K562 (cell line): ENCODE measurements around the gene ZNF644. TPM values are rescaled to one million over a fixed set of nuclear protein-coding genes. Genes with fewer than 3 reads are reported as not detected.

ENCODE experiments used
- BRCA1 ChIP-seq, 2 experiments: fragments of 450-650 bp in 1 of 2; sonication (generic) in 1 of 2; formaldehyde crosslinking in 1 of 2; IDR thresholded peaks; 2 replicates each; pipeline versions ENCODE4 v1.5.0 to v1.6.1; 2017 to 2020; ENCODE audit warnings: mild to moderate bottlenecking in 1 of 2, missing genetic modification reagents in 1 of 2
- CBX5 ChIP-seq: IDR thresholded peaks from 2 replicates; pipeline ENCODE4 v1.6.1; 2014; ENCODE audit warnings: low read depth, borderline replicate concordance
- CREB5 ChIP-seq: fragments of 250-450 bp; sonication (Bioruptor Pico); IDR thresholded peaks from 2 replicates; pipeline ENCODE4 v1.5.0; 2020; ENCODE audit warnings: mild to moderate bottlenecking
- KLF6 ChIP-seq: fragments of 250-450 bp; sonication (Bioruptor Pico); IDR thresholded peaks from 2 replicates; pipeline ENCODE4 v1.4.0; 2020; ENCODE audit warnings: mild to moderate bottlenecking, moderate library complexity, borderline replicate concordance
- MAZ ChIP-seq, 2 experiments: fragments of 450-650 bp in 1 of 2; sonication (generic) in 1 of 2; formaldehyde crosslinking; IDR thresholded peaks in 1 of 2; conservative IDR thresholded peaks in 1 of 2; 2 replicates each; pipeline versions ENCODE4 v1.4.0 to v1.5.0; 2020; ENCODE audit warnings: mild to moderate bottlenecking in 1 of 2, missing genetic modification reagents in 1 of 2
- MEF2A ChIP-seq: IDR thresholded peaks from 2 replicates; pipeline ENCODE4 v1.6.1; 2011; ENCODE audit warnings: low read depth, mild to moderate bottlenecking, low read length, moderate library complexity; ENCODE audit not compliant: control insufficient read depth
- NBN ChIP-seq: fragments of 450-650 bp; IDR thresholded peaks from 2 replicates; pipeline ENCODE4 v1.6.1; 2016; ENCODE audit warnings: low read depth, mild to moderate bottlenecking
- POU5F1 ChIP-seq: fragments of 150-350 bp; IDR thresholded peaks from 2 replicates; pipeline ENCODE4 v1.6.1; 2014; ENCODE audit warnings: borderline replicate concordance, low read length, low read depth, mild to moderate bottlenecking; ENCODE audit not compliant: partially characterized antibody
- RBM17 ChIP-seq: fragments of 200-400 bp; formaldehyde crosslinking; IDR thresholded peaks from 2 replicates; pipeline ENCODE4 v1.6.1; 2017; ENCODE audit warnings: low read depth, mild to moderate bottlenecking, low read length, borderline replicate concordance
- RBM39 ChIP-seq: fragments of 200-400 bp; formaldehyde crosslinking; optimal IDR thresholded peaks from 2 replicates; pipeline ENCODE3; 2018; ENCODE audit warnings: low read depth, low read length
- STAT5B ChIP-seq: fragments of 250-450 bp; sonication (Bioruptor Pico); IDR thresholded peaks from 2 replicates; pipeline ENCODE4 v1.8.0; 2021; ENCODE audit warnings: mild to moderate bottlenecking, inconsistent platforms
- TCF7L2 ChIP-seq: fragments of 150-350 bp; IDR thresholded peaks from 2 replicates; pipeline ENCODE4 v1.6.1; 2016; ENCODE audit warnings: low read depth, mild to moderate bottlenecking, low read length, moderate library complexity
- ZNF311 ChIP-seq: fragments of 250-450 bp; sonication (Bioruptor Pico); IDR thresholded peaks from 2 replicates; pipeline ENCODE4 v1.4.0; 2020; ENCODE audit warnings: mild to moderate bottlenecking, moderate library complexity
- polyA plus RNA-seq, 8 experiments: library from polyadenylated mRNA; depleted of rRNA in 4 of 8; stranded (reverse) in 5 of 8; unstranded in 3 of 8; fragments of >200 nt; fragmentation: Nextera tagmentation in 2 of 8; fragmentation: Illumina TruSeq in 1 of 8; extraction: Ambion mirVana in 2 of 8; extraction: Trizol in 1 of 8; gene quantifications; 2 replicates each; pipeline versions ENCODE4 v1.2.1 to v1.2.3, GENCODE V29; 2011 to 2014; ENCODE audit warnings: inconsistent platforms in 1 of 8, missing spikeins in 1 of 8
- total RNA-seq, 7 experiments: library from RNA; depleted of rRNA in 6 of 7; stranded (reverse); fragments of >200 nt in 6 of 7; fragmentation: Illumina TruSeq in 2 of 7; extraction: Trizol in 2 of 7; gene quantifications; 2 replicates each; pipeline versions ENCODE4 v1.2.1 to v1.2.3, GENCODE V29; 2011 to 2021; ENCODE audit warnings: low replicate concordance in 1 of 7
- TF ChIP-seq, protein P1 (sequence below): fragments of 450-650 bp; IDR thresholded peaks from 2 replicates; pipeline ENCODE4 v1.6.1; 2016; ENCODE audit warnings: low read depth
- TF ChIP-seq, protein P2 (sequence below): fragments of 250-450 bp; sonication (Bioruptor Pico); IDR thresholded peaks from 2 replicates; pipeline ENCODE4 v1.6.1; 2021; ENCODE audit warnings: mild to moderate bottlenecking

Gene ZNF644
- total and polyA plus RNA-seq, 9 of the 15 experiments (the other 6 are each of a cell fraction or from before 2014, with no cell fraction given): 25.3 to 71.4 (median 39.6) TPM

DNA sequence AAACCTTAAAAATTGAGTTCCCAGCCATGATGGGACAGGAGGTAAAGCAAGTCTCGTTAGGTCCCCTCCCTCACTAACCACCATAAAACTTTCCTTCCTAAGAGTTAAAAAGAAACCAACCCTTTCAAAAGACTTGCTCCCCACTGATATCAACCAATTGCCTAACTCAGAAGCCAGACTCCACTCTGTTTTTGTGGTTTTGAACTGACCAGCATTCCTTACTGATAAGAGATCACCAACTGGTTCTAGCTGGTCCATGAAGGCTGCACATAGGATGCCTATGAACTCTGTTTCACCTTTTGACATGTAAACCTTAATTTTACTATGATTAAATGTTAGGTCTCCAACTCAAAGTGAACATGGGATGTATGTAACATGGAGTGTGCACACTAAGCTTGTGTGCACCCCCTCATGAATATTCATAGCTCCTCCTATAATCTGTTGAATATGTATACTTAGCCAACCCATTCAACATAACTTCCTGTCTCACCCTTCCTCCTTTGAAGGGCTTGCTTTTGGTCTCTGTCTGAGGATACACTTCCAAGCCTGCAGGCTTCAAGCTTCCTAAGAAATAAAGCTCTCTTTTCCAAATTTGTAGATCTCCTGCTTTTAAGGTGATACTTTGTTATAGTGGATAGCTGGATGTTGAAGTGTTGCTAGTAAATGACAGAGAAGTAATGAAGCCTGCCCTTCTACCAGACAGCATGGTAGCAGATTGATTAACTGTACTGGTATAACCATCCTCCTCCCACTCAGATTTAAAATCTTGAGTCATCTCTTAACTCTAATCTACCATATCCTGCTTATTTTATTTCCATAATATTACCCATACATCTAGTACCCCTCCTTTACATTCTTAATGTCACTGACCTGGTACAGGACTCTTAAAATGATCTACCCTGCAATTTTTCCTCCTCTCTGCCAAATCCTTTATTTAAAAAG lies 95.6 kb downstream of the ZNF644 start (continued):
- TF ChIP-seq, protein P1, sequence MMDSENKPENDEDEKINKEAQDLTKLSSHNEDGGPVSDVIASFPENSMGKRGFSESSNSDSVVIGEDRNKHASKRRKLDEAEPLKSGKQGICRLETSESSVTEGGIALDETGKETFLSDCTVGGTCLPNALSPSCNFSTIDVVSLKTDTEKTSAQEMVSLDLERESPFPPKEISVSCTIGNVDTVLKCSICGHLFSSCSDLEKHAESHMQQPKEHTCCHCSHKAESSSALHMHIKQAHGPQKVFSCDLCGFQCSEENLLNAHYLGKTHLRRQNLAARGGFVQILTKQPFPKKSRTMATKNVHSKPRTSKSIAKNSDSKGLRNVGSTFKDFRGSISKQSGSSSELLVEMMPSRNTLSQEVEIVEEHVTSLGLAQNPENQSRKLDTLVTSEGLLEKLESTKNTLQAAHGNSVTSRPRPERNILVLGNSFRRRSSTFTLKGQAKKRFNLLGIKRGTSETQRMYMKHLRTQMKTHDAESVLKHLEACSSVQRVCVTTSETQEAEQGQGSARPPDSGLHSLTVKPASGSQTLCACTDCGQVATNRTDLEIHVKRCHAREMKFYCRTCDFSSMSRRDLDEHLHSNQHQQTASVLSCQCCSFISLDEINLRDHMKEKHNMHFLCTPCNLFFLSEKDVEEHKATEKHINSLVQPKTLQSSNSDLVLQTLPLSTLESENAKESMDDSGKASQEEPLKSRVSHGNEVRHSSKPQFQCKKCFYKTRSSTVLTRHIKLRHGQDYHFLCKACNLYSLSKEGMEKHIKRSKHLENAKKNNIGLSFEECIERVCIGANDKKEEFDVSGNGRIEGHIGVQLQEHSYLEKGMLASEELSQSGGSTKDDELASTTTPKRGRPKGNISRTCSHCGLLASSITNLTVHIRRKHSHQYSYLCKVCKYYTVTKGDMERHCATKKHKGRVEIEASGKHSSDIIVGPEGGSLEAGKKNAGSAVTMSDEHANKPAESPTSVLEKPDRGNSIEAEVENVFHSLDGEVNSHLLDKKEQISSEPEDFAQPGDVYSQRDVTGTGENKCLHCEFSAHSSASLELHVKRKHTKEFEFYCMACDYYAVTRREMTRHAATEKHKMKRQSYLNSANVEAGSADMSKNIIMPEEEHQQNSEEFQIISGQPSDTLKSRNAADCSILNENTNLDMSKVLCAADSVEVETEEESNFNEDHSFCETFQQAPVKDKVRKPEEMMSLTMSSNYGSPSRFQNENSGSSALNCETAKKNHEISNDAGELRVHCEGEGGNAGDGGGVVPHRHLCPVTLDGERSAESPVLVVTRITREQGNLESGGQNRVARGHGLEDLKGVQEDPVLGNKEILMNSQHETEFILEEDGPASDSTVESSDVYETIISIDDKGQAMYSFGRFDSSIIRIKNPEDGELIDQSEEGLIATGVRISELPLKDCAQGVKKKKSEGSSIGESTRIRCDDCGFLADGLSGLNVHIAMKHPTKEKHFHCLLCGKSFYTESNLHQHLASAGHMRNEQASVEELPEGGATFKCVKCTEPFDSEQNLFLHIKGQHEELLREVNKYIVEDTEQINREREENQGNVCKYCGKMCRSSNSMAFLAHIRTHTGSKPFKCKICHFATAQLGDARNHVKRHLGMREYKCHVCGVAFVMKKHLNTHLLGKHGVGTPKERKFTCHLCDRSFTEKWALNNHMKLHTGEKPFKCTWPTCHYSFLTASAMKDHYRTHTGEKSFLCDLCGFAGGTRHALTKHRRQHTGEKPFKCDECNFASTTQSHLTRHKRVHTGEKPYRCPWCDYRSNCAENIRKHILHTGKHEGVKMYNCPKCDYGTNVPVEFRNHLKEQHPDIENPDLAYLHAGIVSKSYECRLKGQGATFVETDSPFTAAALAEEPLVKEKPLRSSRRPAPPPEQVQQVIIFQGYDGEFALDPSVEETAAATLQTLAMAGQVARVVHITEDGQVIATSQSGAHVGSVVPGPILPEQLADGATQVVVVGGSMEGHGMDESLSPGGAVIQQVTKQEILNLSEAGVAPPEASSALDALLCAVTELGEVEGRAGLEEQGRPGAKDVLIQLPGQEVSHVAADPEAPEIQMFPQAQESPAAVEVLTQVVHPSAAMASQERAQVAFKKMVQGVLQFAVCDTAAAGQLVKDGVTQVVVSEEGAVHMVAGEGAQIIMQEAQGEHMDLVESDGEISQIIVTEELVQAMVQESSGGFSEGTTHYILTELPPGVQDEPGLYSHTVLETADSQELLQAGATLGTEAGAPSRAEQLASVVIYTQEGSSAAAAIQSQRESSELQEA: no peak
- TF ChIP-seq MAZ (CRISPR knock-in tag; conservative IDR thresholded peaks at IDR 0.05 in 1 of 2, IDR thresholded peaks at IDR 0.05 in 1 of 2) (0 out of 4 replicates have a peak, but pooled peaks of 1 of the 2 experiments have one; percentile 51), NBN (peak; percentile 71; the same call in 1 of the 2 replicates), ZNF311 (no peak), CBX5 (0 out of 2 replicates have a peak, but pooled peaks have one; percentile 52), BRCA1 (IDR thresholded peaks at IDR 0.05) (no peak), BRCA1 (CRISPR knock-in tag; IDR thresholded peaks at IDR 0.05) (no peak), MEF2A (no peak), POU5F1 (no peak), TCF7L2 (no peak), RBM17 (no peak), RBM39 (no peak), CREB5 (CRISPR knock-in tag) (no peak), STAT5B (CRISPR knock-in tag) (no peak), KLF6 (CRISPR knock-in tag) (no peak)
- TF ChIP-seq, protein P2, sequence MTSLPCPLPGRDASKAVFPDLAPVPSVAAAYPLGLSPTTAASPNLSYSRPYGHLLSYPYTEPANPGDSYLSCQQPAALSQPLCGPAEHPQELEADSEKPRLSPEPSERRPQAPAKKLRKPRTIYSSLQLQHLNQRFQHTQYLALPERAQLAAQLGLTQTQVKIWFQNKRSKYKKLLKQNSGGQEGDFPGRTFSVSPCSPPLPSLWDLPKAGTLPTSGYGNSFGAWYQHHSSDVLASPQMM: no peak
